DOHH2 (cell line): ENCODE measurements around the gene BFSP1.

Experiments
- CTCF ChIP-seq: fragments of 200-600 bp; sonication (generic); IDR thresholded peaks from one replicate; pipeline ENCODE4 v1.5.1; 2014; ENCODE audit warnings: antibody characterized with exemption, mild to moderate bottlenecking, low read depth, low read length; ENCODE audit not compliant: poor library complexity, severe bottlenecking
- EZH2phosphoT487 ChIP-seq: fragments of 200-600 bp; sonication (generic); IDR thresholded peaks from 2 replicates; pipeline ENCODE4 v1.6.1; 2017; ENCODE audit warnings: borderline replicate concordance, mild to moderate bottlenecking, antibody characterized with exemption, low read length, moderate library complexity, mixed read lengths

- TF ChIP-seq CTCF (no peak), EZH2phosphoT487 (no peak)
Observed at GRCh38 chr20:17537959-17538358, 6.8 kb upstream of the BFSP1 start.
